HL-60/S4 treated with phorbol 12-myristate 13-acetate at 8.2 ng/mL for 4 days and 3 days (cell line): ENCODE data around the gene CDK4.

Experiments
- in situ Hi-C: fragments of 300-500 bp; cut with MboI; formaldehyde crosslinking; loops from 2 replicates; pipeline ENCODE4 v1.15.0; 2022; ENCODE audit warnings: low sequenced_read_pairs

CDK4 gene

GRCh38 chr12:57741413-57741789 is 10.7 kb downstream of the CDK4 start:
- in situ Hi-C loops, result no loop called here

- in situ Hi-C loops, result no loop called here
Measured at GRCh38 chr12:57740656-57741412, 11.3 kb downstream of the CDK4 start.

GRCh38 chr12:57739914-57740538 is 12.1 kb downstream of the CDK4 start:
- in situ Hi-C loops, result no loop called here

GRCh38 chr12:57739387-57739786 is 12.7 kb downstream of the CDK4 start:
- in situ Hi-C loops, result no loop called here

- in situ Hi-C loops, result no loop called here
Measured at GRCh38 chr12:57738661-57739237, 13.4 kb downstream of the CDK4 start, which contains the start of gene AGAP2. TSS of gene AGAP2 (minus strand) at chr12:57738742. CDS start at chr12:57738246, 496 bp downstream.

- in situ Hi-C loops, result no loop called here
Measured at GRCh38 chr12:57737467-57738460, 14.3 kb downstream of the CDK4 start.

- in situ Hi-C loops, result no loop called here
Measured at GRCh38 chr12:57736741-57737466, 15.2 kb downstream of the CDK4 start.

- in situ Hi-C loops, result no loop called here
Measured at GRCh38 chr12:57735952-57736740, 16.0 kb downstream of the CDK4 start.

- in situ Hi-C loops, result no loop called here
Measured at GRCh38 chr12:57735198-57735855, 16.8 kb downstream of the CDK4 start.

- in situ Hi-C loops, result no loop called here
Measured at GRCh38 chr12:57734591-57734990, 17.5 kb downstream of the CDK4 start.

- in situ Hi-C loops, result no loop called here
Measured at GRCh38 chr12:57733928-57734327, 18.2 kb downstream of the CDK4 start.

- in situ Hi-C loops, result no loop called here
Measured at GRCh38 chr12:57732726-57733593, 19.1 kb downstream of the CDK4 start.

- in situ Hi-C loops, result no loop called here
Measured at GRCh38 chr12:57732270-57732669, 19.8 kb downstream of the CDK4 start.

GRCh38 chr12:57731411-57732080 is 20.6 kb downstream of the CDK4 start:
- in situ Hi-C loops, result no loop called here

- in situ Hi-C loops, result no loop called here
Measured at GRCh38 chr12:57730336-57731067, 21.6 kb downstream of the CDK4 start.

- in situ Hi-C loops, result no loop called here
Measured at GRCh38 chr12:57729321-57729844, 22.7 kb downstream of the CDK4 start.
